ENCODE measurements around the gene EBLN2. TPM values are rescaled to one million over a fixed set of nuclear protein-coding genes. Genes with fewer than 3 reads are reported as not detected.

Gene EBLN2
- total and polyA plus RNA-seq, 8 donors: 0.19 to 28.1 (median 2.0) TPM; not detected in 2

GRCh38 chr3:73110530-73110929 is 49.1 kb downstream of the EBLN2 start:
- Histone ChIP-seq H3K27ac (no peak overlapping the region), H3K27me3 (no peaks in the 10 kb centered on the region), H3K9me3 (no peaks in the 10 kb centered on the region), H3K4me3 (no peak overlapping the region), H3K36me3 (no peaks in the 10 kb centered on the region), H3K4me1 (peaks cover 0 to 10% (median 0%) of the 10 kb centered on the region in 4 donors)
- intact Hi-C loops (cut with DNase I; ENCODE audit: low total_unique reads): no loop called here
- no peak for DNase-seq
- TF ChIP-seq POLR2A (IDR thresholded peaks at IDR 0.05) (no peak), CTCF (IDR thresholded peaks at IDR 0.05) (no peak), POLR2AphosphoS5 (IDR thresholded peaks at IDR 0.05) (no peak), EP300 (IDR thresholded peaks at IDR 0.05) (no peak)
- 85 to 87% (median 86%) methylated on average over 20 of the region's 20 CpGs for WGBS, 5 donors

Small RNA genes within 50 kb of the gene (small RNA-seq; reads per million reads assigned to genes)
- gene RNU2-64P: 0 to 0.23 (median 0.10) reads per million in 4 donors
- gene RNU6-557P: 0 reads per million in 4 donors
- gene RNU7-19P: 0 reads per million in 4 donors

Other genes starting within 250 kb of the EBLN2 start
- gene SHQ1, start 213.2 kb upstream of the EBLN2 start, total RNA-seq: 10 to 100 TPM; 11.7 to 77.9 (median 30.7) TPM
- gene SHQ1, start 213.2 kb upstream of the EBLN2 start, polyA plus RNA-seq: 1 to 10 TPM; 7.5 to 7.9 (median 7.6) TPM
- gene GXYLT2, start 173.6 kb upstream of the EBLN2 start, total RNA-seq: 10 to 100 TPM in 2 of 5 donors, 1 to 10 TPM in 1, under 1 TPM in 2; 0.45 to 27.0 (median 4.2) TPM
- 1 to 10 TPM in 2 of 3 donors, under 1 TPM in 1; 0.40 to 1.5 (median 1.2) TPM for gene GXYLT2, start 173.6 kb upstream of the EBLN2 start, polyA plus RNA-seq
- 100 to 1,000 TPM in 1 of 5 donors, 10 to 100 TPM in 4; 12.8 to 100 (median 31.4) TPM for gene PPP4R2, start 64.8 kb upstream of the EBLN2 start, total RNA-seq
- gene PPP4R2, start 64.8 kb upstream of the EBLN2 start, polyA plus RNA-seq: 10 to 100 TPM; 10.7 to 25.8 (median 16.7) TPM

Data from stomach (tissue), 9 donors.